K562 (cell line): ENCODE data around the gene MEGF9. TPM values are rescaled to one million over a fixed set of nuclear protein-coding genes. Genes with fewer than 3 reads are reported as not detected.

ENCODE experiments used
- ATAC-seq: fragments of 200-7000 bp; cut with Tn5 transposase; 3 replicates; pipeline ENCODE4 v1.9.1; 2020; ENCODE audit warnings: moderate library complexity
- BruUV-seq: library from RNA; stranded (reverse); fragments of 400-500 nt; replicated peaks from 2 replicates; lab custom pipeline; 2021; lab: Mats Ljungman, UMichigan
- CTCF ChIA-PET: fragments of 300-600 bp; formaldehyde crosslinking; extraction: SDS; loops from one replicate; lab custom pipeline; 2021; ENCODE audit warnings: low intra/inter-chr PET ratio; lab: Yijun Ruan, JAX
- POLR2A ChIA-PET: fragments of 300-600, 350-650 bp; sonication (Branson Sonifier 250); formaldehyde crosslinking; extraction: SDS; loops from one replicate; lab custom pipeline; 2021; ENCODE audit warnings: antibody characterized with exemption, inconsistent platforms; lab: Yijun Ruan, JAX
- DNase-seq, 4 experiments: peaks; one replicate each; pipeline versions ENCODE4 v3.0.0 to v3.0.0-alpha.2; 2011 to 2018; ENCODE audit warnings: low spot score in 3 of 4, mixed read lengths in 3 of 4; ENCODE audit errors: extremely low read depth in 1 of 4
- FAIRE-seq: peaks from 2 replicates; lab custom pipeline; 2011; peaks lifted over from hg19 to GRCh38; lab: Jason Lieb, UNC
- H2AFZ ChIP-seq: 2 replicates; pipeline ENCODE4 v1.6.0; 2011; ENCODE audit warnings: low read depth, low read length, control low read depth, inconsistent platforms
- H3K27ac ChIP-seq: fragments of 200-600 bp; 3 replicates; pipeline ENCODE4 v1.8.0; 2011; ENCODE audit warnings: low read depth, mild to moderate bottlenecking, control low read depth, inconsistent platforms, low read length, moderate library complexity, mixed read lengths; ENCODE audit errors: extremely low read depth
- H3K27me3 ChIP-seq, 2 experiments: fragments of 300-600 bp in 1 of 2; 2 replicates in 1 of 2; 3 replicates in 1 of 2; pipeline versions ENCODE4 v1.6.0 to v1.8.0; 2011; ENCODE audit warnings: inconsistent platforms in 2 of 2, low read length in 2 of 2, mild to moderate bottlenecking in 1 of 2, mixed read lengths in 1 of 2, moderate library complexity in 1 of 2; ENCODE audit not compliant: control insufficient read depth in 2 of 2, insufficient read depth in 2 of 2
- H3K36me3 ChIP-seq: fragments of 300-600 bp; 3 replicates; pipeline ENCODE4 v1.8.0; 2011; ENCODE audit warnings: mild to moderate bottlenecking, low read length, inconsistent platforms; ENCODE audit not compliant: control insufficient read depth, insufficient read depth
- H3K4me1 ChIP-seq, 2 experiments: fragments of 200-600 bp in 1 of 2; replicated peaks in 1 of 2; 2 replicates in 1 of 2; 3 replicates in 1 of 2; pipeline versions ENCODE4 v1.5.1 to v1.8.0; 2011; ENCODE audit warnings: inconsistent platforms in 2 of 2, low read length in 2 of 2, mild to moderate bottlenecking in 1 of 2, mixed read lengths in 1 of 2, moderate library complexity in 1 of 2; ENCODE audit not compliant: control insufficient read depth in 2 of 2, insufficient read depth in 2 of 2
- H3K4me2 ChIP-seq: 2 replicates; pipeline ENCODE4 v1.6.1; 2011; ENCODE audit warnings: low read length, control low read depth, inconsistent platforms, mixed read lengths; ENCODE audit not compliant: insufficient read depth
- H3K4me3 ChIP-seq: fragments of 200-600 bp; sonication (generic), shearing (Covaris generic); 2 replicates; pipeline ENCODE4 v1.5.1; 2016; ENCODE audit warnings: control low read depth, inconsistent platforms
- H3K79me2 ChIP-seq: fragments of 200-600 bp; 3 replicates; pipeline ENCODE4 v1.8.0; 2011; ENCODE audit warnings: low read length, inconsistent platforms; ENCODE audit not compliant: control insufficient read depth, insufficient read depth
- H3K9ac ChIP-seq, 2 experiments: 2 replicates each; pipeline versions ENCODE4 v1.6.0 to v1.6.1; 2011; ENCODE audit warnings: low read depth in 2 of 2, low read length in 2 of 2, control low read depth in 1 of 2, inconsistent platforms in 1 of 2, mild to moderate bottlenecking in 1 of 2, mixed read lengths in 1 of 2; ENCODE audit not compliant: insufficient read depth in 1 of 2
- H3K9me1 ChIP-seq: one replicate; pipeline ENCODE4 v1.6.0; 2011; ENCODE audit warnings: inconsistent platforms, mild to moderate bottlenecking, low read length, moderate library complexity; ENCODE audit not compliant: control insufficient read depth, insufficient read depth
- H3K9me3 ChIP-seq: replicated peaks from 2 replicates; pipeline ENCODE4 v1.5.1; 2011; ENCODE audit warnings: low read depth, low read length, inconsistent platforms; ENCODE audit not compliant: control insufficient read depth, insufficient read depth
- H4K20me1 ChIP-seq: replicated peaks from 2 replicates; pipeline ENCODE4 v1.6.1; 2011; ENCODE audit warnings: low read length, inconsistent platforms, mixed read lengths; ENCODE audit not compliant: control insufficient read depth, insufficient read depth
- DDX20 ChIP-seq: fragments of 450-650 bp; IDR thresholded peaks from 2 replicates; pipeline ENCODE4 v1.6.1; 2016; ENCODE audit warnings: missing genetic modification characterization, low read depth, mild to moderate bottlenecking, missing compliant biosample characterization, moderate library complexity
- IFI16 ChIP-seq: fragments of 250-450 bp; sonication (Bioruptor Pico); IDR thresholded peaks from 2 replicates; pipeline ENCODE4 v2.1.2; 2022; ENCODE audit warnings: mild to moderate bottlenecking, inconsistent platforms
- MED1 ChIP-seq: sonication (generic); formaldehyde crosslinking; IDR thresholded peaks from 2 replicates; pipeline ENCODE4 v1.8.1; 2023; ENCODE audit warnings: missing genetic modification reagents, borderline replicate concordance
- SRF ChIP-seq, 2 experiments: fragments of 250-450, 450-650 bp in 1 of 2; sonication (Bioruptor Pico) in 1 of 2; sonication (generic) in 1 of 2; formaldehyde crosslinking; IDR thresholded peaks; 2 replicates each; pipeline versions ENCODE4 v1.5.0 to v1.5.1; 2020 to 2022; ENCODE audit warnings: mild to moderate bottlenecking in 1 of 2, missing genetic modification reagents in 1 of 2
- WGBS: fragments of 100-300 bp; shearing (Covaris generic); methylation state at CpG from one replicate; pipeline ENCODE4 v1.1.6; 2016; ENCODE audit warnings: low coverage, mixed read lengths; ENCODE audit not compliant: insufficient coverage; ENCODE audit errors: missing lambda C conversion rate; 5-methylcytosine and 5-hydroxymethylcytosine counted together
- in situ Hi-C: fragments of 300-500 bp; cut with MboI; formaldehyde crosslinking; loops from 4 replicates; pipeline ENCODE4 v1.15.0; 2018; ENCODE audit warnings: inconsistent platforms, mixed read lengths
- intact Hi-C: fragments of 100-400 bp; cut with micrococcal nuclease; formaldehyde crosslinking; loops from 2 replicates; pipeline ENCODE4 v1.14.2; 2022
- polyA plus RNA-seq, 8 experiments: library from polyadenylated mRNA; depleted of rRNA in 4 of 8; stranded (reverse) in 5 of 8; unstranded in 3 of 8; fragments of >200 nt; fragmentation: Nextera tagmentation in 2 of 8; fragmentation: Illumina TruSeq in 1 of 8; extraction: Ambion mirVana in 2 of 8; extraction: Trizol in 1 of 8; gene quantifications; 2 replicates each; pipeline versions ENCODE4 v1.2.1 to v1.2.3, GENCODE V29; 2011 to 2014; ENCODE audit warnings: inconsistent platforms in 1 of 8, missing spikeins in 1 of 8
- total RNA-seq, 7 experiments: library from RNA; depleted of rRNA in 6 of 7; stranded (reverse); fragments of >200 nt in 6 of 7; fragmentation: Illumina TruSeq in 2 of 7; extraction: Trizol in 2 of 7; gene quantifications; 2 replicates each; pipeline versions ENCODE4 v1.2.1 to v1.2.3, GENCODE V29; 2011 to 2021; ENCODE audit warnings: low replicate concordance in 1 of 7
- TF ChIP-seq, protein P1 (sequence below): sonication (generic); formaldehyde crosslinking; IDR thresholded peaks from 2 replicates; pipeline ENCODE4 v1.4.0; 2020; ENCODE audit warnings: mild to moderate bottlenecking, missing genetic modification reagents
- TF ChIP-seq, protein P2 (sequence below): sonication (generic); formaldehyde crosslinking; IDR thresholded peaks from 2 replicates; pipeline ENCODE4 v1.8.1; 2022; ENCODE audit warnings: missing genetic modification reagents

The MEGF9 gene
- total and polyA plus RNA-seq, 9 of the 15 experiments (the other 6 are each of a cell fraction or from before 2014, with no cell fraction given), result 2.1 to 6.2 (median 3.8) TPM

DNA sequence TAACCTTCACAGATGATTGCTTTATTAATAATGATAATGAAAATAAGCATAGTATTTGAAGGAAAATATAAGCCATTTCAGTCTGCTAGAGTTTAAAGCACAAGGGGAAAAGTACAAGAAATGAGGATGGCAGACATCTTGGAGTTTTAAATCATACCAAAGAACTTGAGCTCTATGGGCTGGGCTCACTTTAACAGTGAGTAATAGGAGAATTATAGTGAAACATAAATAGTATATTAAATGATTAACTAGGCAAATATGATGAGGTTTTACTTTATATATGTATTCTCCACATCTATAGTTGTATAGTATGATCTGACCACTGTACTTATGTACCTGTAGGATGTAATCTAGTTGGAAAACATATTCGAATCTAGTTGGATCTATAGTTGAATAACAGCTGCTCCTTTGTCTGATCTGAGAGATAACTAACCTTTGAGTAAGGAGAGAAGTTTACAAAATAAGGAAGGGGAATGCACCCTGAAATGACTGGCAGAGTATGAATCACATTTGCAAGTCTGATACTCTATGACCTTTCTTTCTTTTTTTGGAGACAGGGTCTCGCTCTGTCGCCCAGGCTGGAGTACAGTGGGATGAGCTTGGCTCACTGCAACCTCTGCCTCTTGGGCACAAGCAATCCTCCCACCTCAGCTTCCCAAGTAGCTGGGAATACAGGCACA is 17.6 kb downstream of the MEGF9 start:
- H4K20me1 ChIP-seq, result no peaks in the 10 kb centered on the region
- FAIRE-seq, result no peak
- POLR2A ChIA-PET, result interaction anchor here (0.6 kb wide), 1 partner anchor 27 kb away, joined by 3 read pairs; no protein-coding TSS in a partner anchor
- H3K9me1 ChIP-seq, result no peaks in the 10 kb centered on the region
- in situ Hi-C loops, result no loop called here
- no peaks in the 10 kb centered on the region for H3K9me3 ChIP-seq
- no peak for DNase-seq
- 64% methylated on average over 3 of the region's 3 CpGs for WGBS
- no peak overlapping the region for H3K9ac ChIP-seq
- BruUV-seq, result no TSS peak
- CTCF ChIA-PET, result no interaction called here
- TF ChIP-seq MED1 (no peak), SRF (CRISPR knock-in tag; IDR thresholded peaks at IDR 0.05) (no peak), IFI16 (CRISPR knock-in tag) (no peak), DDX20 (no peak)
- TF ChIP-seq, protein P1, sequence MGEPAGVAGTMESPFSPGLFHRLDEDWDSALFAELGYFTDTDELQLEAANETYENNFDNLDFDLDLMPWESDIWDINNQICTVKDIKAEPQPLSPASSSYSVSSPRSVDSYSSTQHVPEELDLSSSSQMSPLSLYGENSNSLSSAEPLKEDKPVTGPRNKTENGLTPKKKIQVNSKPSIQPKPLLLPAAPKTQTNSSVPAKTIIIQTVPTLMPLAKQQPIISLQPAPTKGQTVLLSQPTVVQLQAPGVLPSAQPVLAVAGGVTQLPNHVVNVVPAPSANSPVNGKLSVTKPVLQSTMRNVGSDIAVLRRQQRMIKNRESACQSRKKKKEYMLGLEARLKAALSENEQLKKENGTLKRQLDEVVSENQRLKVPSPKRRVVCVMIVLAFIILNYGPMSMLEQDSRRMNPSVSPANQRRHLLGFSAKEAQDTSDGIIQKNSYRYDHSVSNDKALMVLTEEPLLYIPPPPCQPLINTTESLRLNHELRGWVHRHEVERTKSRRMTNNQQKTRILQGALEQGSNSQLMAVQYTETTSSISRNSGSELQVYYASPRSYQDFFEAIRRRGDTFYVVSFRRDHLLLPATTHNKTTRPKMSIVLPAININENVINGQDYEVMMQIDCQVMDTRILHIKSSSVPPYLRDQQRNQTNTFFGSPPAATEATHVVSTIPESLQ (CRISPR knock-in tag), result no peak
- TF ChIP-seq, protein P2, sequence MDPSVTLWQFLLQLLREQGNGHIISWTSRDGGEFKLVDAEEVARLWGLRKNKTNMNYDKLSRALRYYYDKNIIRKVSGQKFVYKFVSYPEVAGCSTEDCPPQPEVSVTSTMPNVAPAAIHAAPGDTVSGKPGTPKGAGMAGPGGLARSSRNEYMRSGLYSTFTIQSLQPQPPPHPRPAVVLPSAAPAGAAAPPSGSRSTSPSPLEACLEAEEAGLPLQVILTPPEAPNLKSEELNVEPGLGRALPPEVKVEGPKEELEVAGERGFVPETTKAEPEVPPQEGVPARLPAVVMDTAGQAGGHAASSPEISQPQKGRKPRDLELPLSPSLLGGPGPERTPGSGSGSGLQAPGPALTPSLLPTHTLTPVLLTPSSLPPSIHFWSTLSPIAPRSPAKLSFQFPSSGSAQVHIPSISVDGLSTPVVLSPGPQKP (CRISPR knock-in tag), result no peak
- H3K4me2 ChIP-seq, result no peak overlapping the region
- H3K27ac ChIP-seq, result no peak overlapping the region
- H2AFZ ChIP-seq, result no peak overlapping the region
- no peaks in the 10 kb centered on the region for H3K27me3 ChIP-seq
- H3K4me3 ChIP-seq, result no peak overlapping the region
- intact Hi-C loops, result no loop called here
- H3K79me2 ChIP-seq, result no peaks in the 10 kb centered on the region
- no peaks in the 10 kb centered on the region for H3K4me1 ChIP-seq
- H3K36me3 ChIP-seq, result no peaks in the 10 kb centered on the region; the same call in 2 of the 3 replicates
- ATAC-seq, result no peak
